ENCODE data around the gene EGLN1. TPM values are rescaled to one million over a fixed set of nuclear protein-coding genes. Genes with fewer than 3 reads are reported as not detected.

EGLN1 gene
- total RNA-seq, 1 experiment from 2014 or later = 57.8 TPM

DNA sequence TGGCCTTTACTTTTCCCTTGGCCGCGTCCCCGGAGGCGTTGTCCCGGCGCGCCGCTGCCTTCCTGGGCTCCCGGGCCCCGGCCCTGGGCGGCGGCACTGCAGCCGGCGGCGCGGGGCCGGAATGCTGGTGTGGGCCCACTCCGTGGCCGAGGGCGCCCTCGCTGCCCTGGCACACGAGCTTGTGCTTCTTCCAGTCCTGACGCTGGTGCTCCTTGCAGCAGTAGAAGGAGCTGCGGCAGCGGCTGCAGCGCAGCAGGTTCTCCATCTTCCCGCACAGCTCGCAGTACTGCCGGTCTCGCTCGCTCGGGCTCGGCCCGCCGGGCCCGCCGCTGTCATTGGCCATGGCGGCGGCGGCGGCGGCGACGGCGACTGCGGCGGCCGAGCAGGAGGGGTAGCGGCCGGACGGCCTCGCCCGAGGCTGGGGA, 529 bp downstream of the EGLN1 start:
- DNase-seq (ENCODE audit: low spot score) = peak; percentile 25

DNA sequence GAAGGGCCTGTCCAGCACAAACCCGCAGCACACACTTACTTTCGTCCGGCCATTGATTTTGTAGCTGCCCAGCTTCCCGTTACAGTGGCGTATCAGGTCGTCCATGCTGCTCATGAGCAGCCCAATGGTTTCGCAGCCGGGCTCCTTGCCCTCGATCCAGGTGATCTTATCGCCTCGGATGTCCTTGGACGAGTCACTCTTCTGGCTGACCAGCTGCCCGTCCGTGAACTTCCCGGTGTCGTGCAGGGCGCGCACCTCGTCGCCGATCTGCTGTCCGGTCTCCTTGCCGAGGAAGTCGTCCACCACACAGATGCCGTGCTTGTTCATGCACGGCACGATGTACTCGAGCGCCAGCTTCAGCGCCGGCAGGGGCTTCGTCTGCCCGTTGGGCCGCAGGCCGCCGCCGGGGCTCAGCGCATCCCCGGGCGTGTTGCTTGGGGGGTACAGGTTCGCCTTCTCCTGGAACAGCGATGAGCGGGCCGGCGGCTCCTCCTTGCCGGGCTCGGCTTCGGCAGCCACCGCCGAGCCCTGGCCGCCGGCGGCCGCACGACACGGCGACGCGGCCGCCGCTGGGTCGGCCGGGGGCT, 1.0 kb downstream of the EGLN1 start:
- peak; percentile 46 for DNase-seq (ENCODE audit: low spot score)

DNA sequence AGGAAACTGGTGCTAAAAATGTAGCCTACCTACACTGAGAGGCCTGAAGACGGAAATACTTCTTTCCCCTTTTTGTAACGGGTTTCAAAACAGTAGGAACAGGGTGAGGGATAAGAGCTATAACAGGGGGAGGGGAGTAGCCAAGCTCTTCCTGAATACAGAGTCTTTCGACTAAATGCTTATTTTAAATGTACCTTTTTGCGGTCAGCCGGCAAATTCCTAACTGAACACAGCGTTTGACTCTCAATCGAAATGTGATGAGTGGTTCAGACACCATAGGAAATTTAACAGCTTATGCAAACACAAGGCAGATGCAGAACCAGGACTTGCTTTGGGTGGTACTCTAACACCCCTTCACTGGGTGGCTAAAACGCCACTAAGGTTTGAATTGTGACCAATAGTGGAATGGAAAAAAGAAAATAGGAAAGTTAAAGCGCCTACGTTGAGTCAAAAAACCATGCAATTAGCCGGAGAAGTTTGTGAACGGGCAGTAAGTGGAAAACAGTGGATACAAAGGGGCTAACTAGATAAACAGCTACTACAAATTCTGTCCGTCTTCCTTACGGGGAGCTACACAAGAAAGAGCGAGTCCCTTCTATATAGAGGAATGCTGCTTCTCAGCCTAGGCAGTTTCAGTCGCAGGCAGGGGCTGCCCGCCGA, 1.7 kb downstream of the EGLN1 start:
- peak; percentile 41 for DNase-seq (ENCODE audit: low spot score)

DNA sequence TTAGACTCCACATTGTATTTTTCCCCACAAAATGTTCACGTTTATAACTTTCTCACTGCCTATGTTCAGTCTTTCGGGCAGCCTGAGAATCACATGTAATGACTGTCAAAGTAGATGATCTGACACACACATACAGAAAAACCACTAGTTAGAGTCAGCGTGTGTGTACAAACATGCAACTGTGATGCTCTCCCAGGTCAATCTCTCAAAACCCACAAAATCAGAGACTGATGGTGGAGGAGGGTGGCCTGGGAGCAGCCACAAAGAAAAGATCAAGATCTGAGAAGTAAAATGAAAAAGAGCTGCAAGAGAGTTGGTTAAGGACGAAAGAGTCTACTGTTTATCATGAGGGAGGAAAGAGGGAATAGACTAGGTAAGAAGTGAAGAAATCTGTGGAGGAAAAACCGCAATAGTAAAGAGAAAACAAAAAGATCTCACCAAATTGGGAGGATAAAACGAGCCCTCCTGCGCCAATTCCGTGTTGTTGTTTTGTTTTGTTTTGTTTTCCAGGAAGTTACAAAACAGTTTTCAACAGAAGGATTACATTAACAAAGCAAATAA, 2.3 kb downstream of the EGLN1 start:
- peak; percentile 17 for DNase-seq (ENCODE audit: low spot score)

DNA sequence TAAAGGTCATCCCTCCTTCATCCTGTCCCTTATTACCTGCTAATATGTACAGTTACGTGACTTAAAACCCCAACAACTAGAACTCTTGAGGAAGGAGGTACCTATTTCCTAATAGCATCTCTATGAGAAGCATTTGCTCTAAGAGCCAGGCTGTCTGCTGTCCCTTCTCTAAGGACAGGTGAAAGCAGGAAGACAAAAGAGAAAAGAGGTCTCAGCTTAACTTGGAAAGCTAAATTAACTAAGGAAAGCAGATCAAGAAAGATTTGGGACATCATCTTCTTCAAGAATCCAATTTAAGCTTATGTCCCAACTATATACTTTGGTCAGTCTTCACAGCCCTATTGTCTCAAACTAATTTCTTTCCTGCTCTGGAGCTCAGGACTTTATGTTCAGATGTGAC, 2.9 kb downstream of the EGLN1 start:
- no peak for DNase-seq (ENCODE audit: low spot score)

DNA sequence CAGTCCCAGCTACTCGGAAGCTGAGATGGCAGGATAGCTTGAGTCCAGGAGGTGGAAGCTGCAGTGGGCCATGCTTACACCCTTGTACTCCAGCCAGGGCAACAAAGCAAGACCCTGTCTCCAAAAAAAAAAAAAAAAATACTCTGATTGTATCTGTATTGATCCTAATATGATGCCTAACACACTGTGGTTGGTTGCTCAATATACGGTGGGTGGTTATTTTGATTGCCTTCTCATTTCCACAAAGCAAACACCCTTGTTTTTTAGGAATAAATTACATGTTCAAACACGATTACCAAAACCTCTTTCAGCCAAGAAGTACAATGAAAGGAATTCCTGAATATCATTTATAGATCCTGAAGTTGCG, 3.4 kb downstream of the EGLN1 start:
- DNase-seq (ENCODE audit: low spot score) = no peak

DNA sequence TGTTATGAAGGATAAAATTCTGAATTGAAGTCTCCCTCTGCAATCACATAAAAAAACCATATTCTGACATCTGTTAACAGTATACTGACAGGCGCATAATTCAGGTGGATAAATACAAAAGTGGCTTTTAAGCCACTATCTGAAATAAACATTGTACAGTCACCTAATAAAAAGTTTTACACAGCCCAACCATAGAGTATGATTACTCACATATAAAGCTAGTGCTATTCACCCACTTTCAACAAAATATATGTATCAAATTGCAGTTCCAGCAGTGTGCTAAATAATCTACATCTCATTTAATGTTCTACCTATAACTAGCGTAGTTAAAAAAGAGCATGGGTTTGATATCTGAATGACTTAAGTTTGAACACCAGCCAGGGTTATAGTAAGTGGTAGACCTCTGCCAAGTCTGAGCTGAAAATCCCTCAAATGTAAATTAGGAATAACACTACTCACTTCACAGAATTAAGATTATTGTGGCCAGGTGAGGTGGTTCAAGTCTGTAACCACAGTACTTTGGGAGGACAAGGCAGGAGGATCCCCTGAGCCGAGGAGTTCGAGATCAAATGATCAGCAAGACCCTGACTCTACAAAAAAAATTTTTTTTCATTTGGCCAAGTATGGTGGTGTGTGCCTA, 3.9 kb downstream of the EGLN1 start:
- no peak for DNase-seq (ENCODE audit: low spot score)

DNA sequence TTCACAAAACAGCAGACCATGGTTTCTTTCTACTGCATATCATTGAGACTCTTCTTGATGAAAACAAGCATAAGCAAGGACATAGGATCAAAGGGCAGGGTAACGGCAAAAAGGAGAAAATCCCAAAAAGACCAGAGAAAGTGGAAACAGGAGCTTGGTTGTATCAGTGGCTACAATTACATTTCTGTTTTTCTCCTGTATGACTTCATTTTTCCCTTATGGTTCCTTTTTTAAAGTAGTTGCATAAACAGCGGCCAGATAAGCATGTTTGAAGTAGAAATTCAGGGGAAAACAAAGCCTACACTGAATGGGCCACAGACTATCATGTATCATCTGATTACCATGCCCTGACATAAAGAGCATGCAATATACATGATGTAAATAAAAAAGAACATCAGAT, 4.6 kb downstream of the EGLN1 start:
- DNase-seq (ENCODE audit: low spot score) = no peak

DNA sequence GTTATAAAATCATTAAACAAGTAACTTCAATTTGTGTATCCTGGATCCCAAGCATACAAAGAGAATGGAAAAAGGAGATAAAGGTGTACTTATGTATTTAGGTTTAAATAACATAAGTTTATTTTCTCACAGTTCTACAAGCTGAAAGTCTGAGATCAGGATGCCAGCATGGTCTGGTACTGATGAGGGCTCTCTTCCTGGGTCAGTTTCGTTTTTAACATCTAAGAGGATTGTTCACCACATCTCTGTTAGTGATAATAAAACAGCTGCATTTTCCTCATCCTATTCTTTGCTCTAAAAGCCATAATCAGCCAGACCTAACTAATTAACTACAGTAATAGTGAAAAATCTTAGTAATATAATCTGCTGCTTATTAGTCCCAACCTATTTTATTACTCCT, 5.2 kb downstream of the EGLN1 start:
- peak; percentile 29 for DNase-seq (ENCODE audit: low spot score)

DNA sequence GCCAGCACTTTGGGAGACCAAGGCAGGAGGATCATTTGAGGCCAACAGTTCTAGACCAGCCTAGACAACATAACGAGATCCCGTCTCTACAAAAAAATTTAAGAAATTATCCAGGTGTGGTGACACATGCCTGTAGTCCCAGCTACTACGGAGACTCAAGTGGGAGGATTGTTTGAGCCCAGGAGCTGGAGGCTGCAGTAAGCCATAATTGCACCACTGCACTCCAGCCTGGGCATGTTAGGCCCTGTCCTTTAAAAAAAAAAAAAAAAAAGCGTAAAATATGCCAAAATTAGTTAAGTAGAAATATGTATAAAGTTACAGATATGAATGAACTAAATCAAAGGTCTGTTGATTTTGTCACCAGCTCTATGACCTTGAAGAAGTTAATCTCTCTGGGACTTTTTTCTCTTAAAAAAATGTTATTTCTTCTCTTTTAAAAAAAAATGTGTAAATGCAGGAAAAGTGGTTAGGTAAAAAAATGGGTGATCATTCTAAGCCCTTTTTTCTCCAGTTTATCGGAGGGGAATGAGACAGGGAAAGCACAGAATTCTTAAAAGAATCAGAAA, 7.0 kb downstream of the EGLN1 start:
- no peak for DNase-seq (ENCODE audit: low spot score)

DNA sequence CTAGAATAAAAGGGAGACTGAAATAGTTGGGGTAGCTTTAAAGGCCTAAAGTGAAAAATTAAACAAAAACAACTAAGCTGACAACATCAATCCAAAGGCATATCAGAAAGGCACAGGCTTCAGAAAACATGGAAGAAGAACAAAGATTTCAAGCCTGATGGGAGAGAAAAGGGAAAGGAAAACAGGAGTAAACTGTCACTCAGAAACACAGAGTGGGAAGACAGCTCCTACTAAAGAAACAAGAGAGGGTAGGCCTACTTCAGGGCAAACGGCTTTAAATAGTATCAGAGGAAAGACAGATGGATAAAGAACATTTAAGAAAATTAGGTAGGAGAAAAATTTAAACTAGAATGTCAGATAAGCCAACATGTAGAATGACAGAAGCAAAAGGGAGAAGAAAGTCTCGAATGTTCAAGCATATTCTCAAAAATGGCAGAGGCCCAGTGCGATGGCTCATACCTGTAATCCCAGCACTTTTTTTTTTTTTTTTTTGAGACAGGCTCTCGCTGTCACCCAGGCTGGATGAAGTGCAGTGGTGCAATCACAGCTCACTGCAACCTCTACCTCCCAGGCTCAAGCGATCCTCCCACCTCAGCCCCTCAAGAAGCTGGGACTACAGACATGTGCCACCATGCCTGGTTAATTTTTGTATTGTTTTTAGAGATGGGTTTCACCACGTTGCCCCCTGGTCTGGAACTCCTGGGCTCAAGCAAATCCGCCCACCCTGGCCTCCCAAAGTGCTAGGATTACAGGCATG, 7.6 kb downstream of the EGLN1 start:
- no peak for DNase-seq (ENCODE audit: low spot score)

DNA sequence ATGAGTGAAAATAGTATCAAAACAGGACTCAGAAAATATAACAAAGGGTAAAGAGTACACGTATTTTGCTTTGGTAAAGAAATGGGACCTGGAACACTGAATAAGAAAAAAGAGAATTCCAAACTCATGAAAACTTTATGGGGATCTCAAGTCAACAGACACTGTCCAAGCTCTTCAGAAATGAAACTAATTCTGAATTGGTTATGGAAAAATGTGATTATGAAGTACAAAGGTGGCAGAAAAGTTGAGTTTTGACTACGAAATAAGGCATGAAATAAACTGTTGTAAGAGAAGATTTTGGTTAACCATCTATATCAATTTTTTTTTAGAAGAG, 8.4 kb downstream of the EGLN1 start:
- no peak for DNase-seq (ENCODE audit: low spot score)

DNA sequence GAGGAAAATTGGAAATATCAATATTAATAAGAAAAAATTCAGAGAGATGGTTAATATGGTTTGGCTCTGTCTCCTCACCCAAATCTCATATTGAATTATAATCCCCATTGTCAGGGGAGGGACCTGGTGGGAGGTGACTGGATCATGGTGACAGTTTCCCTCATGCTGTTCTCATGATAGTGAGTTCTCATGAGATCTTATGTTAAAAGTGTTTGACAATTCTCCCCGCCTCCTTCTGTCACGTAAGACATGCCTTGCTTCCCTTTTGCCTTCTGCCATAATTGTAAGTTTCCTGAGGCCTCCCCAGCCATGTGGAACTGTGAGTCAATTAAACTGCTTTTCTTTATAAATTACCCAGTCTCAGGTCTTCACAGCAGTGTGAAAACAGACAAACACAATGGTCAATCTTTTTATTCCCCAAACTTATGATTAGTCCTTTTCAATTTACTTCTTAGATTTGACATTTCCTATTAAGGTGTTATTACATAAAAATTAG, 11.0 kb downstream of the EGLN1 start:
- DNase-seq (ENCODE audit: low spot score) = no peak

DNA sequence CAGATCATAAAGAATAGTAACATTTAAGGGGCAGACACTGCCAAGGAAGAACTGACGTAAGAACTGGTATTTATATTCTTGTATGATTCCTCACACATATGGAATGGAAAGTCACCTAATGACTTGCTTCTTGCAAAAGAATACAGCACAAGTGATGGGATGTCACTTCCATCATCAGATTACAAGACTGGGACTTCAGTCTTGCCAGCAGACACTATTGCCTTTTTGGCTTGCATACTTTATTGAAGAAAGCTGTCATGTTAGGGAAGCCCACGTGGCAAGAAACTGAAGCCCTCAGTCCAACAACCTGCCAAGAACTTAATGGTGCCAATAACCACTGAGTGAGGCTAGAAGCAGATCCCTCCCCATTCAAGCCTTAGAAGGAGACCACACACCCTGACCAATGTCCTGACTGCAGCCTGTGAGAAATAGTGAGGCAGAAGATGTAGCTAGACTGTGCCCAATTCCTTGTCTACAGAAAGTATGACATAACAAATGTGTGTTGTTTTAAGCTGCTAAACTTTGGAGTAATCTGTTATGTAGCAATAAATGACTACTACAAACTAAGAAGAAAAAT, 12.0 kb downstream of the EGLN1 start:
- DNase-seq (ENCODE audit: low spot score) = no peak

DNA sequence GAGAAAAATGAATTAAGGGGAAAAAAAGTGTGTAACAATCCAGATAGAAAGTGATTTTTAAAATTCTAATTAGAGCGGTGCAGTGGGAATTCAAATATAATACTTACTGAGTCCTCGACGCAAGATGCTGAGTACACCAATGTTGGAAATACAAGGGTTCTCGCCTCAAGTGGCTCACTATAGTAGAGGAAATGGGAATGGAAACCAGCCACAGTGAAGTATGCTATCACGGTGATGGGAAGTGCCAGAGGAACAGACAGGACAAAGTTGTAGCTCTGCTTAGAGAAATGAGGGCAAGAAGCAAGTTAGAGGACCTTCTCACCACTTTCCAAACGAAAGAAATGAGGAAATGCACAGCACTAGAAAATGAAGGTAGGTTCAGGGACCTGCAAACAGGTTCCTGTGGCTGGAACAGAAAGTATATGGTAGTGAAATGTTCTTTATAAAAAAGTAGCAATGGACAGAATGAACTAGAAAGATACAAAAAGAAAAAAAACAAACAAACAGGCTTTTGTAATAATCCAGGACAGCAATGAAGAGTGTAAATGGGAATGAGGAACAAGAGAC, 13.5 kb downstream of the EGLN1 start:
- no peak for DNase-seq (ENCODE audit: low spot score)

DNA sequence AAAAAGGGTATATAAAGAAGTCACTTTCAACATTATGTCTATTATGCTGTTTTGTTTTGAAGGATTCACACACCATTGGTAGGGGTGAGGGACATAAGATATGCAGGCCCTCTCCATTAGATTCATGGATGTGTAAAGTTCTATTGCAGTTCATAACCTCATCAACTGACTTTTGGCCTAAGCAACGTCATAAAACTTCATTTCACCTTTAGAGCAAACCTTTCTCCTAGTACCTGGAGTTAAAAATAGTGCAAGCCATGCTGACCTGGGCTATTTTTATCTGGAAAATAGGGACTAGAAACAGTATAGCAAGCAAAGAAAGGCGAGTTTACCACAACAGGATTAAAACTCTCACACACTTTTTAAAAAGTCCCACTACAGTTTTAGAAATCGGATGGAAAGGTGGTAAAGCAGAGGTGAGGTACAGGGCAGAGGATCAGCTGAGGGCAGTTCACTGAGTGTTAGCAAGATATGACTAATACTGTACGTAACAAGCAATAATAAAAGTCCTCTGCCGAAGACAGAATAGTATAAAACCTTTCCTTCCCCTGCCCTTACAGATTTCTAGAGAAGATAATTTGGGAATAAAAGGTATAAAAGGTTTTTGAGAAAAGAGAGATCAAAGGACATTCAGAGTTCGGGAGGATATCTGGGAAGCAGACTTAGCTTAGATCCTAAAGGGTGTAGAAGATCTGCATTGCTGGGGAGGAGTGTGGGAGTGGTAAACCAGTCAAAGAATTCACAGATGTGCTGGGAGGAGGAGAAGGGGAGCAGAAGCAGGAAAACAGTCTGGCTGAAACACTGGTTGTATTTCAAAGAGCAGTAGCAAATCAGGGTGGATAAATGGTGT, 14.3 kb downstream of the EGLN1 start:
- peak; percentile 70 for DNase-seq (ENCODE audit: low spot score)

DNA sequence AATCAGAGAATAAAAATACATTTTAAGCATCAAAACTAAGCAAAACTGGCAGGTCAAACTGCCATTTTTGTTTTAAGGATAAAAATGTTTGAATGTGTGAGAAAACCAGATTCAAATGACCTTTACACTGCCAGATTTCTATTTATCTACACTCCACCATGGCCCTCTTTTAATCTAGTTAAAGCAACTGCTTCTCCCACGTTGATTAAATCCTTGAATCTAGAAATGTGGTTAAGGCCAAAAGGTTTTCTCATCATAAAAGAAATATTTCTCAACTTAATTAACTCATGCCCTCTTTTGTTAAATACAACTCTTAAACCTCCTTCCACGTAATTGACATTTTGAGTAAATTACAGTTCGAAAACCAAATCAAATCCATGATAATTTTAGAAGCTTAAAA, 15.0 kb downstream of the EGLN1 start:
- no peak for DNase-seq (ENCODE audit: low spot score)

DNA sequence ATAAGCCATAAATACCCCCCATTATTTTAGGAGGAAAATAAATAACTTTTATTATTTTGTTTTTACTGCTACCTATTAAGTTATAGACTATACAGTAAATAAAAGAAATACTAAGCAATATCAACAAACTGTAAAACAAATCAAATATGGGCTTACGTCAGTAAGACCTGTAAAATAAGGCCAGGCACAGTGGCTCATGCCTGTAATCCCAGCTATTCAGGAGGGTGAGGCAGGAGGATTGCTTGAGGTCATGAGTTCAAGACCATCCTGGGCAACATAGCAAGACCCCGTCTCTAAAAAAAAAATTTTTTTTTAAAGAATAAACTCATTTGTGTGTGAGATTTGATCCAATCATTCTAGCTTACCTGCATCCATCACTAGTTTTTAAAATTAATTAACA, 17.8 kb downstream of the EGLN1 start:
- no peak for DNase-seq (ENCODE audit: low spot score)

DNA sequence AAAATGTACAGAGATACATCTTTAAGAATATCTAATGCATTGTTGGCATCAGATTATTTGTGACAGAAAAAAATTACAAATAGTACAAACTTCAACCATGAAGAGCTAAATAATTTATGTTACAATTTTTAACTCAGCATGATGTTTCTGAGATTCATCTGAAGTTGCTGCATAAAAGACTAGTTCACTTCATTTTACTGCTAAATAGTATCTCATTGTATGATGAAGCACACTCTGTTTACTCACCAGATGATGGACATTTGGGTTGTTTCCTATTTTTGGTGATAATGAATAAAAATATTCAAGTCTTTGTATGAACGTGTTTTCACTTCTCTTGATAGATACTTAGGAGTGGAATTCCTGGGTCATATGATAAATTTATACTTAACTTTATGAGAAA, 20.6 kb downstream of the EGLN1 start:
- no peak for DNase-seq (ENCODE audit: low spot score)

DNA sequence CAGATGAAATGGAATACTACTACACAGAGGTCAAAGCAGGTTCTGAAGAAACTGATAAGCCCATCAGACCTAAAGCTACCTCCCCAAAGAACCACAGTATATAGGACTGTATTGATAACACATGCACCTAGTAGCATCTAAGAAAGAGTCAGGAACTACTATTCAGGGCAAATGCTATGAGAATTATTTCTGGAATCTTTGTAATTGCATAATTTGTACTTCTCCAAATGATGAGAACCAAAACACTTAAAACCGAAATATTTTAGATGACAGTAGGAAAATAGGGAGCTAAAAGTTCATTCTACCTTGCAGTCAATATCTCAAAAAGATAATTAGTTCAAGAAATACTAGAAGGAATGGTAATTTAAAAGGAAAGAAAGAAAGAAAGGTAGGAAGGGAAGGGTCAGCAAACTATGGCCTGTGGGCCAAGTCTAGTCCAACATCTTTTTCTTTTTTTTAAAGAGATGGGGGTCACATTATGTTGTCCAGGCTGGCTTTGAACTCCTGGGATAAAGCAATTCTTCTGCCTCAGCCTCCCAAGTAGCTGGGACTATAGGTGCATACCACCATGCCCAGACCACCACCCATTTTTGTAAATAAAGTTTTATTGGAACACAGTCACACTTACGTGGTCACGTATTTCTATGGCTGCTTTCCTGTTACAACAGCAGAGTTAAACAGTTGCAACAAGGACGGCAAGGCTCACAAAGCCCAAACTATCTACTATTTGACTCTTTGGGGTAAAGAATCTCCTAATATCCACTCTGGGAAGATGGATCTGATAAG, 24.0 kb downstream of the EGLN1 start:
- DNase-seq (ENCODE audit: low spot score) = no peak
